CD4-positive, alpha-beta T cell treated with Interleukin-6 at 100 ng/mL for 8 hours (primary cell): ENCODE measurements around the gene GIPC2.
"Not testable (repeated sequence)": the region's sequence is repeated elsewhere in the genome, so short reads cannot be mapped to it uniquely, and the experiment has no call there.

Source experiments
- DNase-seq: peaks from one replicate; pipeline ENCODE4 v3.0.0-alpha.2; 2020; ENCODE audit warnings: mixed read lengths, low spot score

GIPC2 gene

DNA sequence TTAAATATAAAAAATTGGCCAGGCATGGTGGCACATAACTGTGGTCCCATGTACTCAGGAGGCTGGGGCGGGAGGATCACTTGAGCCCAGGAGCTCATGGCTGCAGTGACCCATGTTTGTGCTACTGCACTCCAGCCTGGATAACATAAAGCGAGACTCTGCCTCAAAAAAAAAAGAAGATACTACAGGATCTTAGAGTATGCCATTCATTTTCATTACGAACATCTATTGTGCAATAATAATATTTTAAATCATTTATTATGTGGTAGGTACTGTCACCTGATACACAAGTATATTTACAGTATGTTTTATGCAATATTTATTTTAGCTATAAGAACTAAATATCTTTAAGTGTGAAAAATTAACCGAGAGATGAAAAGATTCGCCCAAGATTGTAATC, 9.3 kb upstream of the GIPC2 start:
- no peak for DNase-seq

DNA sequence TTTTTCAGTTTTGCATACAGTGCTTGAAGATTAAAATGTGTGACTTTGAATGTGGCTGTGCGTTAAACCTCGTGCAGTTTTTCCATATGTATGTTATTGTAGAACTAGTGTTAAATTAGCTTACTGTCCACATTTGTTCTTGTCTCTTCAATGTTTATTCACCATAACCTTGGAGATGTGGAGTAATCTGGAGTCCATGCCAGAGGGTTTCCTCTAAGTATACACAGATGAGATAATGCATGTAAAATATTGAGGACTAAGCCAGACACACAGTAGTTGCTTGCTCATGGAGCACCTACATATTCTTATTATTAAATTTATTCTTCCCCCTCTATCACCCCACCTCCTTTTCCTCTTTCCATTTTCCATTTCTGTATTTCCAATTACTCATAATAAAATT, 7.7 kb upstream of the GIPC2 start:
- no peak for DNase-seq

DNA sequence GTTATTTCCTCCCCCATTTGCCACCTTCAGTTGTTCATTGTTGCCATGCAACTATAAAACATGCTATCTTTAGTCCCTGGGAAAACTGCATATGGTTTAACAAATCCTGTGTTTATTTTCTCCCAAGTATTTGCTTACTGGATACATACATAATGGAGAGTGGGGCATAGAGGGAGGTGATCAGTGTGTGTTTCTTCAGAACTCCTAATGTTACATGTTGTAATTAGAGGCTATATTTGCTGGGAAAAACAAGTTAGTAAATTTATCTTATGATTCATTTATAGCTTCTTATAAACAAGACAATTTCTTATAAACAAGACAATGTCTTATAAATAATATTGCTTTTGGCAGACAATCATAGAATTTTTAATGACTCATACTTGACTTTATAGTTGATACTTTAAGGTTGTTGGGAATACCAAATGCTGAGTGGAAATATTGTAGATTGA, 7.3 kb upstream of the GIPC2 start:
- DNase-seq: no peak

DNA sequence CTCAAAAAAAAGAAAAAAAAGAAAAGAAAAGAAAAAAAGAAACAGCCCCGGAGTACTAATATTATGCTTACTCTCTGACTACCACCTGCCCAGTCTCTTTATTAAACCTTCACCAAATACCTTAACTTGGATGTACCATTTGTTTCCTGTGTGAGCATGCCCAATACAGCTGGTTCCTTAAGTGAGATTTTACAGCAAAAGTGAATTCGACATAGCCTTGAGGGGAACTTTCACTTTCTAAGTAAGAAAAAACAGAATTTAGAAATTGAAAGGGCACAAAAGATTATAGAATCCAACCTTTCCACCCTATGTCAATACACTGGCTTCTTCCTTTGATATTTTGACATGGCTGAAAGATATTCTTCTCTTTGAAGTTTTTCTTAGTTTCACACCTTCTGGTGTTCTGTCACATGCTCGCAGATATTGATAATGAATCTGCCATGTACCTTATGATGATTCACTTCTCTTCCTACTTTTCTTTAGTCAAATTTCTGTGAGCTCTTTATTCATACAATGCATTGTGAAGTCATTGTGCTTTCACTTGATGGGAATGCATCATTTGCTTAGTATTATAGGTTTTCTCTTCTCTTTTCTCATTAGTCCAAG, 5.2 kb upstream of the GIPC2 start:
- no peak for DNase-seq

DNA sequence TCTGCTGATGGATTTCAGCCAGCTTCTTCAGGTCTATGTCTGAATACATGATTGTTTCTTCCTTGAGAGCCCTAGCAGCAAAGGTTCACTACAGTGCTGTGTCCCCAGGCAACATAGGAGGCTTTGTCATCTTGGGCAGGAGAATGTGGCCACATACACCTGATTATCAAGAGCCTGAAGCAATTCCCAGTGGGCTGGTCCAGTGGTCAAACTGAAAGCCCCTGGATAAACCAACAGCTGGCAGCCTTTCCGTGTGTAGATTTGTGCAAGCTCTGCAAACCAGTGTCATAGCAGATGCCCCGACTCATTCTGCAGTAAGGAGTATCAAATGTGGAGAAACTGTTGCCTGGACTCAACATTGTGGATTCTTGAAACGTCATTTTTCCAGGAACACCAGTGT, 2.3 kb upstream of the GIPC2 start:
- DNase-seq: no peak

DNA sequence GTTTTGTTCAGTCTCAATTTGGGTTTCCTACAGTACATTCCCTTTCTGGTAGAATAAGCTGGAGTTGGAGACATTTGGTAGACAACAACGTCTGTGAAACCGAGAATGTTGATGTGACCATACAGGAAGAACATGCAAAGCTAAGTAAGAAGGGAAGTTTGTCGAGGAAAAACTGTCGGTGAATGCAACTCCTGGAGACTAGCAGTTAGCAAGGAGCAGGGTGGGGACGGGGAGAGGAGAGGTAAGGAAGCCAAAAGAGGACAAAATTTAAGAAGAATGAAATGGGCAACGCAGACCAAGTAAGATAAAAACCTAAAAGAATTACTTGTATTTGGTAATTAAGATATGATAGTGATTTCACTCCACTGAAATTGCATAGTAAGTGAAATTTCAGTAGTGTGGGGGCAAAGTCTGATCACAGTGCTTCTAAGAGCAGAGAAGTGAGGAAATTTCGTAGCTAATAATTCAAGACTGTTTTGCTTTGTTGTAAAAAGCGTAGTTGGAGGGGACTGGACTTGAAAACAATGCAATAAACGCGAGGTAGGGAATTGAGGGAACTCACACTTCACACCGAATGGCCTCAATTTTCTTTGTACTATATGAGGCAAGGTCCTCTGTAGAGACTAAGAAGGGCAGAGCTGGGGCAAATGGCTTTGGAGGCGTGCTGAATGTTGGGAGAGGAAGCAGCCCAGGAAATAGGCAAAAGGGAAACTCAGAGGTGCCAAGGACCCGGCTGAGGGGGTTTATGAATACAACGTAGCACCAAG, 787 bp upstream of the GIPC2 start:
- DNase-seq: no peak

DNA sequence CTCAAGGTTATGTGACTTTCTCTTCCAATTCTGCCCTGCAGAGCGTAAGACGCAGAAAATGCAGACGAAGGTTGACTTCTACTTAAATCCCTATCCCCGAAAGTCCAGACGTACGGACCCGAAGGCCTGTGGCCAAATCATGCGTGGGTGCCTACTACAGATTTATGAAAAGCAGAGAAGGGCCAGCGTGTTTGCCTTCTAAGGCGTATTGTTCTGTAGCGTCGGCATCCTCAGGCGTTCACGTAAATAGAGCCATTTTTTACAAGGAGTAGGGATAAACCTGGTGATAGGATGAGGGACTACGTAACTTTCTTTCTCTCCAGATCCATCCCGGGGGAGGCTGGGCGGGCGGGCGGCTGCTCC, 222 bp upstream of the GIPC2 start:
- no peak for DNase-seq

DNA sequence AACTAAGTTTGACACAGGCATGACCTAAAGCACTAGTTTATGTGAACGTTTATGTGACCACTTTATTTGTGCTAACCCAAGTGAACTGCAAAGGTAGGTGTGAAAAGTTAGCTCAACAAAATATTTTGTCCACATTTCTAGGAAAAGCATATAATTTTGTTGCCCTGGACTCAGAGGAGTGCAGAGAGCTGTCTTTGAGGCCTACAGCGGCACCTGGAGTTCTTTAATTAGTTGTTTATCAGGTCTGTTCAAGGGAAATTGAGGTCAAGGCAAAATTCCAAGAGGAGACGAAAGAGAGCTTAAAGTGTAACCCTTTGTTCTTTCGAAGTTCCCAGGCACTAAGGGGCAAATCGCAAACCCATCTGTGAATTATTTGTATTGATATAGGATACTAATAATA, 1.3 kb downstream of the GIPC2 start:
- DNase-seq: no peak

DNA sequence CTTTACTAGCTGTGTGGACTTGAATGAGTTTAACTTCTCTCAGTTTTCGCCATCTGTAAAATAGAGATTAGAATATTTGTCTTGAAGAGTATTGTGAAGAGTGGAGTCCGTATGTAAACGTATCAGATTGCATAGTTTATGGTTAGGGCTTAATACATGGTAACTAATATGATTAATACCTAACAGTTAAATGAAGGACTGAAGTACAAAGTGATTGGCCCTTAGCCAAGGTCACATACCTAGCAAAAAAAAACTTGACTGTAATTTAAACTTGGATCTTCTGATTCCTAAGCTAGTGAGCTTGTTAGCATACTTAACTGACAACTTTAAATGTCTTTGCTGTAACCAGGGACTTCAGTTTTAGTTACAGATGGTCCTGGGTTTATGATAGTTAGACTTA, 1.9 kb downstream of the GIPC2 start:
- no peak for DNase-seq

DNA sequence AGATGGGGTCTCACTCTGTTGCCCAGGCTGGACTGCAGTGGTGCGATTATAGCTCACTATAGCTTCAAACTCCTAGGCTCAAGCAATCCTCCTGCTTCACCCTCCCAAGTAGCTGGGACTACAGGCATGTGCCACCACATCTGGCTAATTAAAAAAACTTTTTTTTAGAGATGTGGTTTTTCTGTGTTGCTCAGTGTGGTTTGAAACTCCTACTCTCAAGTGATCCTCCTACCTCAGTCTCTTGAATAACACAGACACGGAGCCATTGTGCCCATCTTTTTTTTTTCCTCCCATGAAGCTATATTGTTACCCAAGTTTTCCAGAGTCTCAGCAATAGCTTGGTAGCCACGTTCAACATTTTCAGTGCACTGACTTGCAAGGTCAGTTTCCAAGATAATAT, 2.7 kb downstream of the GIPC2 start:
- no peak for DNase-seq

DNA sequence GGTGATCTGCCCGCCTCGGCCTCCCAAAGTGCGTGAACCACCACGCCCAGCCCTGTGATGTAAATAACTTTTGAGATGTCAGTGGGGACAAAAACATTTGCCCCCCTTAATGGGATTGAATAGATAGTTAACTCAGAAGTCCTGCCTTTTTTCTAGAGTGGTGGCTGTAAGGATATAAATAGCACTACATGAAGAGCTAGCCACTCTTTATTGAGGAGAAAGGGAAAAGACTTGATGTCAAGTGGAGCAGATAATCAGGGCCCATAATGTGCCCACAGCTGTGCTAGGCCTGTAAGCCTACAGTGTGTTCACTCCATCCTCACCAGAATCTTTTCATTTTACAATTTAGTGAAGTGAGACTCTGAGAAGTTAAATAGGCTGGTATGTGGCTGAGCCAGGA, 3.6 kb downstream of the GIPC2 start:
- no peak for DNase-seq

DNA sequence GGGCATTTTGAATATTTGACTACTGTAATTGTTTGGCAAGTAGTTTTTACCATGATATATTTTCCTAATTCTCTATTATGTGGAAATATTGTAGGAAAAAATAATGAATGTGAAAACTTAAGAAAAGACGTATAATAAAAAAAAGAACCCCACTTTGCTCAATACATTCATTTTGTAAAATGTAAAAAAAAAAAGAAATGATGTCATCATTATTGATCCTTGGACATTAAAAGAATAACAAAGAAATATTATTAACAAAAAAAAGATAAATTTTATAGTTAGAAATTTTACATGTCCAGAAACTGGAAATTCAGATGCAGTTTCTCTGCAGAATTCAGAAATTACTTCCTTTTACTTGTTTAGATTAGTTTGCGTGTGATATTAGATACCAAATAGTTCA, 5.2 kb downstream of the GIPC2 start:
- DNase-seq: no peak

DNA sequence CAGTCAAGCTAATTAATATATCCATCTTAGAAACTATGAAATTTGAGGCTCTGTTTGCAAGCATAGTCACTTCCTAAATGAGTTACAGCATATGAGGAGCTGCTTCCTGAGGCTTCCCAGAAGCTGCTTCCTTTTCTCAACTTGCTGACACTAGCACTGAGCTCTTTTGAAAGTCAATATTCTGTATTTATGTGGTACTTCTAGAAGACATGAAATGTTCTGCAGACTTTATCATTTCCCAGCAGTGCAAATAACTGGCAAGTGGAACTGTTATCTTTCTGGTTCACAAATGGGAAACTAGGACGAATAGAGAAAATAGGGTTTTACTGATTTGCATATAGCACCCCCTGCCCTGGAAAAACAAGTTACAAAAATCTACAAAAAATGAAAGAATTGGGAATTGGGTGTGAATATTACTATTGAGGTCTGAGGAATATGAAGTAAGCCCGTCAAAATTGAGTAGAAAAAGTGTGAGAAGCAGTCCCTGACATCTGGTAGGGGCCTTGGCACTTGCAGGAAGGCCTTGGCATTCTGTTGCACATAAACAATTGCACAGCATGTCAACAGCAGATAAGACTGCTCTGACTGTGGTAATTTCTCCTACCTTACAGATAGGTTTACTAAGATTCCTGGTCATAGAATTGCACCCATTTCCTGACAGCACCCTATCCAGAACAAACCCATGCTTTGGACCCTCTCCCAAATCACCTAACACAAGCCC, 7.1 kb downstream of the GIPC2 start:
- no peak for DNase-seq

DNA sequence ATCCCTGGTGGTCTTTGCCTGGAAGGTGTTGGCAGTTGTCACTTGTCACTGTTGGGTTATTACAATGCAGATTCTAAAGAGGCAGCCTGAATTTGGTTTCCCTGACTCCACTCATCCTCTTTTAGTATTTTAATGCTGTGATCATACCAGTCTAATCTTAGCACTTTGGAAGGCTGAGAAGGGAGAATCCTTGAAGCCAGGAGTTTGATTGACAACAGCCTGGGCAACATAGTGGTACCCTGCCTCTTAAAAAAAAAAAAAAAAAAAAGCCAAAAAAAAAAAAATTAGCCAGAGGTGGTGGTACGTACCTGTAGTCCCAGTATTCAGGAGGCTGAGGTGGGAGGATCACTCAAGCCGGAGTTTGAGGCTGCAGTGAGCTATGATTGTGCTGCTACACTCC, 7.7 kb downstream of the GIPC2 start:
- no peak for DNase-seq

DNA sequence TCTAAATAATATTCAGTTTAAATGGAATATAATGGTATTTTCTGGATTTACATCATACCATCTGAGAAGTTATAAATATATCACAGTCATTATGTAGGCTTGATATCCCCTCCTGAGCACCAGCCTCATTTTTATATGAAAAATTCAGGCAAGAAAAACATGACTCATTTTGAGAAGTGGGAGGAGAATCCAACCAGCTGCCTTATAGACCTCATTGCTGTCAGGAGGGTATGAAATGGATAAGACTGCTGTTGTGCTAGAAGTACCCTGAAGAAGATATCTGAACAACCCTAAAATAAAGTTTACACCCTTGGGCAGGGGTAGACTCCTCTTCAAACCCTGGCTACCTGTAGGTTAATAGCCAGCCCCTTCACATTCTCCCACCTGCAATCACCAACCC, 8.8 kb downstream of the GIPC2 start:
- DNase-seq: no peak

DNA sequence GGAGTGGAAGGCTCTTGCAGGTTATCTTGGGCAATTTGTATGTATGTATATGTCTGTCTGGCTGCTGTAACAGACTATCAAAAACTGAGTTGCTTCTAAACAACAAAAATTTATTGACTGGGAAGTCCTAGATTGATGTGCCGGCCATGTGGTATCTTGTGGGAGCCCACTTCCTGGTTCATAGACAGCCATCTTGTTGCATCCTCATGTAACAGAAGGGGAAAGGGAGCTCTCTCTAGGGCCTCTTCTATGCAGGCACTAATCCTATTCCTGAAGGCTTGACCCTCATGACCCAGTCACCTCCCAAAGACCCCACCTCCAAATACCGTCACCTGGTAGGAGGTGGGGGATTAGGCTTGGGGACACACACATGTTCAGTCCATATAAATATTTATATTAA, 9.2 kb downstream of the GIPC2 start:
- no peak for DNase-seq

DNA sequence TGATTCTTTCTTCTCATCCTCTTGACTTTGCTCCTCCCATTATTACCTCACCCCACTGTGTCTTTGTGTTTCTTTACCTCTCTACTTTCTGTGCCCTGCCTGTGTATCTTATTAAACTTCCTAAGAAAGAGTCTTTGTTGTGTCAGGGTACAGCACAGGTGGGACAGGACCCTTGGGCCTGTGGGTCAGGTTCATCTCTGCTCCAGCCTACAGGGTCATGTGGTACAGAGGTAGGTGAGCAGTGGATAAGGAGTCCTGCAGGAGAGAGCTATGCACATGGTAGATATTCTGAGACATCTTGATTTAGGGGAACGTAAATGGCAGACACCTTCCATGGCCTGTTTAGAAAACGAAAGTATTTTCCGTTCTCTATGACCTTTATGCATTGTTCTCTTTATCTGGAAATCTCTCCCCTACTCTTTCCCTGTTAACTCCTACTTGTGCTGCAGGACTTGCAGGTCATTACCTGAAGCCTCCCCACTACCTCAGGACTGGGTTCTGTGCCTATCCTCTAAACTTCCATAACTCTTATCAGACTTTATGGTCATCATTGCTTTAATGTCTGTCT, 9.9 kb downstream of the GIPC2 start:
- DNase-seq: no peak

DNA sequence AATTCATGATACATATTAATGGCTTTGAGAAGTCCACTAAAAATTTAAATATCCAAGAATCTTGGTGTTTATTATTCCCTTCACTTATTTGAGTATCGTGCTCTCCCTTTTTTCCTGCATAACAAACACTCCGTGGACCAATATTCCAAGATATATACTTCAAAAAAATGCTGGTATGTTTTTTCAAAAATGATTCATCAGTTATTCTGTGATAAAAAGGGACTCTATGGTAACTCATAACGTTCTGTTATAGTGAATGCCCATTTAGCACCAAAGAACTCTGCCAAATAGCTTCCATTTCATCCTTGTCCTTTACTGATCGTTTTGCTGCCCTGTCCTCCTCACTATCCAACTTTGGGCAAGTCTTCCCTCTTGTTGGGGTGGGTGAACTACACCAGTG, 12.9 kb downstream of the GIPC2 start:
- no peak for DNase-seq

DNA sequence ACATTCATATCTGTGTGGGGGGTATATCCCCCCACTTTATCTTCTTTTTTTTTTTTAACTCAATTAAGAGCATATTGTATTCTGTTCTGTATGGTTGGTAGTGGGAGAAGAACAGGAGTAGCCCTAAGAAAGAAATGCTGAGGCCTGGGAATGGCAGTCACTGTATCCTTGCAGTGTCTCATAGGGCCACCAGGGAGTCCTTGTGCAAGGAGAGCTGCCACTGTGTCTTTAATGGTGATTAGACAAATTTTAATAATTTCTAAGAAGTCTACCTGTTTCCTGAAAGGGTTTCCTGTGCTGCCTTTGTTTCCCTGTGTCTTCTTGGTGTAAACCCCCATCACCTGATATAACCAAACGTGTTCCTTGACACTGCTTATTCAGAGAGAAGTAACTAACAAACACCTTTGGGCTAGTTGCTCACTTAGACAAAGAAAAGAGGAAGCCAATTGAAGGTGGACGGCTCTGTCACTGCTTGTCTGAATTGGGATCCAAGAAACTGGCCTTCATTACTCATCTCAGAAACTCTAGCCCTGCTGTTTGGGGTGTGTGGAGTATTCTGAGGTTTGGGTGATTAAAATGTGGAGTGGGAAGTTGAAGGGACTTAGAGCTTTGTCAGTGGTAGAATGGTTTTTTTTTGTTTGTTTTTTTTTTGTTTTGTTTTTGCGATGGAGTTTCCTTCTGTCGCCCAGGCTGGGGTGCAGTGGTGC, 15.2 kb downstream of the GIPC2 start:
- no peak for DNase-seq

DNA sequence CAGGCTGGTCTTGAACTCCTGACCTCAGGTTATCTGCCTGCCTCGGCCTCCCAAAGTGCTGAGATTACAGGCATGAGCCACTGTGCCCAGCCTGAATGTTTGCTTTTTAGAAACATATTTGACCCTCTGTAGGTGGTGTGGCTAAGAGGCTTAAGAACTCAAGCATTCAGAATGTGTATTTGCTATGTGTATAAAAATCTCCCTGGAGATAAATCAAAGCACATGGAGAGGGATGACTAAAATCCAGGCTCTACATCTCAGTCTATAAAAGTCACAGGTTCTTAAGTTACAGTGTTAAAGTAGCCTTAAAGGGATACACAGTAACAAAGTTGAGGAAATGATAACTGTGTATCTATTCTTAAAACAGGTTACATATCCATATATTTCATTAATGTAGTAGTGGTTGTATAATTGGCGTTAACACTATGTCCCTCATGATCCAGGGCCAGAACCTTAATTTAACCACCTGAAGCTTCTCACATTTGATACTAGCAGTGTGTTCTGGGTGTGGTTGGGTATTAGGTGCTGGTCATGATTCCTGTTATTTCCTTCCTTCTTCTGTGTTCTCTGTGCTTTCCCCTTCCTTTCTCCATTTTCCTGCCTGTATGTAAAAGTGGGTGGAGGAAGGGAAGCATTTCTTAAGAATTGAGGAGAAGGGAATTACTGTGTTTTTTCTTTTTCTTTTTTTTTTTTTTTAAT, 16.2 kb downstream of the GIPC2 start:
- no peak for DNase-seq

DNA sequence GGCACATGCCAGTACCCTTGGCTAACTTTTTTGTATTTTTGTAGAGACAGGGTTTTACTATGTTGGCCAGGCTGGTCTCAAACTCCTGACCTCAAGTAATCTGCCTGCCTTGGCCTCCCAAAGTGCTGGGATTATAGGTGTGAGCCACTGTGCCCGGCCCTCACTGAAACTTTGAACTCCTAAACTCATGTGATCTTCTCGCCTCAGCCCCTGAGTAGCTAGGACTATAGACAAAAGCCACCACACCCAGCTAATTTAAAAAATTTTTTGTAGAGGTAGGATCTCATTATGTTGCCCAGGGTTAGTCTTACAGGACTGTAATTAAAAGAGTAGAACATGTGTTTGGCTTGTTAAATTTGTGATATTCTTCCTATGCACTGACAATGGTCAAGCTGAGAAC, 19.1 kb downstream of the GIPC2 start:
- DNase-seq: not testable (repeated sequence)
